Activated CD8-positive, alpha-beta memory T cell treated with anti-CD3 and anti-CD28 coated beads, Interleukin-2, amount 10 ng/mL, durations not matched to agents 7 days and 5 days (primary cell): ENCODE data around the gene ACACA. TPM values are rescaled to one million over a fixed set of nuclear protein-coding genes. Genes with fewer than 3 reads are reported as not detected.

Source experiments
- ATAC-seq: fragments of 150-1000 bp; cut with Tn5 transposase; one replicate; pipeline ENCODE4 v1.10.0; 2021; ENCODE audit warnings: moderate library complexity
- CTCF ChIA-PET: fragments of 350-600 bp; sonication (Branson Sonifier 250); formaldehyde crosslinking; loops from one replicate; lab custom pipeline; 2021; ENCODE audit warnings: antibody characterized with exemption; lab: Charles Lee
- DNase-seq: peaks from one replicate; pipeline ENCODE4 v3.0.0-alpha.2; 2020
- H3K27ac Mint-ChIP-seq: one replicate; pipeline ENCODE4 v1.8.0; 2021; ENCODE audit warnings: mild to moderate bottlenecking, mixed read lengths
- H3K27me3 Mint-ChIP-seq: one replicate; pipeline ENCODE4 v1.8.0; 2021; ENCODE audit warnings: mixed read lengths
- H3K36me3 Mint-ChIP-seq: one replicate; pipeline ENCODE4 v1.8.0; 2021; ENCODE audit warnings: mild to moderate bottlenecking, mixed read lengths
- H3K4me1 Mint-ChIP-seq: one replicate; pipeline ENCODE4 v1.8.0; 2021; ENCODE audit warnings: mixed read lengths
- H3K4me3 Mint-ChIP-seq: one replicate; pipeline ENCODE4 v1.8.0; 2021; ENCODE audit warnings: mild to moderate bottlenecking, moderate library complexity, mixed read lengths
- H3K9me3 Mint-ChIP-seq: one replicate; pipeline ENCODE4 v1.8.0; 2022; ENCODE audit warnings: low read depth, mixed read lengths
- total RNA-seq, 2 experiments: library from RNA; stranded (reverse); gene quantifications; one replicate each; pipeline ENCODE4 v1.2.3, GENCODE V29; 2021

Gene ACACA
- total RNA-seq, 2 experiments from 2014 or later: 55.4 to 69.7 TPM

GRCh38 chr17:37389160-37389559 is 17.5 kb downstream of the ACACA start:
- CTCF ChIA-PET: interaction anchor here (2.1 kb wide), 1 partner anchor 16 kb away, joined by 5 read pairs; no protein-coding TSS in a partner anchor
- DNase-seq (no peak), ATAC-seq (no peak)
- no peaks in the 10 kb centered on the region for H3K27me3 Mint-ChIP-seq
- H3K27ac Mint-ChIP-seq: no peak overlapping the region
- no peak overlapping the region for H3K4me3 Mint-ChIP-seq
- H3K4me1 Mint-ChIP-seq: peaks cover 22% of the 10 kb centered on the region
- no peaks in the 10 kb centered on the region for H3K9me3 Mint-ChIP-seq
- H3K36me3 Mint-ChIP-seq: no peaks in the 10 kb centered on the region

- ATAC-seq: no peak
- no peak overlapping the region for H3K27ac Mint-ChIP-seq
- no peak overlapping the region for H3K4me3 Mint-ChIP-seq
- H3K27me3 Mint-ChIP-seq: no peaks in the 10 kb centered on the region
- no peaks in the 10 kb centered on the region for H3K36me3 Mint-ChIP-seq
- H3K9me3 Mint-ChIP-seq: no peaks in the 10 kb centered on the region
- CTCF ChIA-PET: interaction anchor here (1.7 kb wide), 1 partner anchor 14 kb away, joined by 8 read pairs; no protein-coding TSS in a partner anchor
- H3K4me1 Mint-ChIP-seq: peaks cover 20% of the 10 kb centered on the region
- no peak for DNase-seq
These were observed 18.4 kb downstream of the ACACA start for GRCh38 chr17:37388266-37388665.

DNA sequence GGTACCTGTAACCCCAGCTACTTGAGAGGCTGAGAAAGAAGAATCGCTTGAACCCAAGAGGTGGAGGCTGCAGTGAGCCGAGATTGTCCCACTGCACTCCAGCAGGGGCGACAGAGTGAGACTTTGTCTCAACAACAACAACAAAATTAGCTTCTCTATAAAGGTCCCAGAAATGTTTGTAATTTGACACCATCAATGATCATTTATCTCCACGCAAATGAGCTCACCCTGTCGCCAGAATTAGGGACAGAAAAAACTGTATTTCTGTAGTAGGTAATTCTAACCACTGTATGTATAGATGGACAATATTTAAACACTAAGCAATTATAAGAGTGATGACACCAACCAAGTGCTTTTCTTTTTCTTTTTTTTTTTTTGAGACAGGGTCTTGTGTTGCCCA is 20.2 kb downstream of the ACACA start:
- Mint-ChIP-seq H3K36me3 (no peaks in the 10 kb centered on the region), H3K4me3 (no peak overlapping the region), H3K27ac (no peak overlapping the region), H3K9me3 (no peaks in the 10 kb centered on the region), H3K27me3 (no peaks in the 10 kb centered on the region), H3K4me1 (peaks cover 4% of the 10 kb centered on the region)
- no peak for DNase-seq
- CTCF ChIA-PET: interaction anchor here (1.3 to 2.3 kb wide), 4 partner anchors 10 to 13 kb away, joined by 3 to 12 read pairs (median 8); partner anchors contain the start of gene C17orf78
- no peak for ATAC-seq

- CTCF ChIA-PET: interaction anchor here (1.3 to 2.3 kb wide), 2 partner anchors 11 to 12 kb away, joined by 7 to 12 read pairs; no protein-coding TSS in a partner anchor
- Mint-ChIP-seq H3K4me3 (no peak overlapping the region), H3K27me3 (no peaks in the 10 kb centered on the region), H3K4me1 (no peaks in the 10 kb centered on the region), H3K9me3 (no peaks in the 10 kb centered on the region), H3K27ac (no peak overlapping the region), H3K36me3 (no peaks in the 10 kb centered on the region)
- ATAC-seq (no peak), DNase-seq (no peak)
These were observed 21.1 kb downstream of the ACACA start for GRCh38 chr17:37385474-37385990.

- ATAC-seq (no peak), DNase-seq (no peak)
- no peak overlapping the region for H3K27ac Mint-ChIP-seq
- no peak overlapping the region for H3K4me3 Mint-ChIP-seq
- no peaks in the 10 kb centered on the region for H3K4me1 Mint-ChIP-seq
- no peaks in the 10 kb centered on the region for H3K9me3 Mint-ChIP-seq
- no peaks in the 10 kb centered on the region for H3K36me3 Mint-ChIP-seq
- no peaks in the 10 kb centered on the region for H3K27me3 Mint-ChIP-seq
- CTCF ChIA-PET: interaction anchor here (2.3 kb wide), 1 partner anchor 11 kb away, joined by 12 read pairs; no protein-coding TSS in a partner anchor
These were observed 22.0 kb downstream of the ACACA start for GRCh38 chr17:37384560-37385149.

GRCh38 chr17:37382056-37382455 is 24.6 kb downstream of the ACACA start:
- Mint-ChIP-seq H3K27ac (no peak overlapping the region), H3K4me1 (no peaks in the 10 kb centered on the region), H3K36me3 (peaks cover 1% of the 10 kb centered on the region), H3K9me3 (no peaks in the 10 kb centered on the region), H3K4me3 (no peak overlapping the region), H3K27me3 (peaks cover 2% of the 10 kb centered on the region)
- CTCF ChIA-PET: interaction anchor here (1.4 to 1.6 kb wide), 2 partner anchors 8 to 15 kb away, joined by 3 to 8 read pairs; no protein-coding TSS in a partner anchor
- ATAC-seq (no peak), DNase-seq (no peak)

DNA sequence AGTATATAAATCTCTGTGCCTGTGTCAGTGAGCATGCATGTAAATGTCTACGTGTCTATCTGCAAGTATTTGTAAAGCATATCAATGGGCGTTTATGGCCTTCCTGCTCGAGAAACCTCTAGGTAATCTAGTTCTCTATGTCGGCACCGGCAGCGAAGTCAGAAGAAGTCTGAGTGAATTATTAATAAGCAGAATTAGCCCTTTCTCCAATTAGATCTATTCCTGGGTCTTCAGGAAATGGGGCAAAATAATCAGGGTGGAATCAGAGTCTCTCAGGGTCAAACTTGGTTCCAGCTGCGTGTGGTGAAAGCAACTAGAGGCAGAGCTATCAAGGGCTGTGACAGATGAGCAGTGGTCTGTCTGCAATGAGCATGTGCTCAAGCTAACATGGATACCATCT is 30.9 kb downstream of the ACACA start, which contains the start of gene C17orf78:
C17orf78 (plus strand) TSS at position 280 of the 400 bp plus-strand sequence; CDS start at position 388, 108 bp downstream.
- ATAC-seq (no peak), DNase-seq (no peak)
- Mint-ChIP-seq H3K36me3 (peaks cover 1% of the 10 kb centered on the region), H3K27me3 (peaks cover 2% of the 10 kb centered on the region), H3K9me3 (no peaks in the 10 kb centered on the region), H3K4me3 (no peak within 1 kb of the TSS), H3K4me1 (peaks cover 10% of the 10 kb centered on the region), H3K27ac (no peak within 1 kb of the TSS)
- CTCF ChIA-PET: interaction anchor here (0.9 to 2.9 kb wide), 7 partner anchors 11 to 772 kb away, joined by 3 to 11 read pairs (median 3); no protein-coding TSS in a partner anchor

DNA sequence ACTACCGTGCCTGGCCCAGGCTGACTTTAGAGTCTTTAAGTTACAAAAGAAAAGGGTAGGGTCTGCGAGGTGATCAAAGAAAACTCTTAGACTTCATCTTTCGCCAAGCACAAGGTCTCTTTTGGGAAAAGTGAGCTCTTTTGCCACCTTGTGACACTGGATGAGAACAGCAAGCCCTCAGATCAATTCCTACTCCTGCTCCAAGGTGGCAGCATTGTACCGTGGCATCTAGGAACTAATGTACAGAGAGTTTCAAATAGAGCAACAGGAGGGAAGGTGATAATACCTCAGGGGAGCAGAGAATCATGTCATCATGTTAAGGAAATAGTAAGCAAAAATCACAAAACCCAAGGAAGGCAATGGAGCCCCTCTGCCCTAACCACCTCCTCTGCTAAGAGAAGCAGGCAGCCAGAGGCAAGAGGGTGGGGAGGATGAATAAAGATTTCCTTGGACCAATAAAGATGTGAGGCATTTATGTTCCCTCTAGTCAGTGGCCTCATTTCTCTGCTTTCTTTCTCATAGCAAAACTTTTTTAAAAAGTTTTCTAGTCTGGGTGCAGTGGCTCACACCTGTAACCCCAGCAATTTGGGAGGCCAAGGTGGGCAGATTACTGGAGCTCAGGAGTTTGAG is 33.0 kb downstream of the ACACA start:
- DNase-seq (peak; percentile 85), ATAC-seq (peak; percentile 98)
- peaks cover 2% of the 10 kb centered on the region for H3K27me3 Mint-ChIP-seq
- no peaks in the 10 kb centered on the region for H3K9me3 Mint-ChIP-seq
- CTCF ChIA-PET: interaction anchor here (0.6 to 1.8 kb wide), 56 partner anchors 8 to 772 kb away, joined by 3 to 40 read pairs (median 4); partner anchors contain the start of genes ACACA, MRM1, SYNRG and TADA2A
- H3K36me3 Mint-ChIP-seq: peaks cover 1% of the 10 kb centered on the region
- peaks cover 10% of the 10 kb centered on the region for H3K4me1 Mint-ChIP-seq
- no peak overlapping the region for H3K4me3 Mint-ChIP-seq
- H3K27ac Mint-ChIP-seq: no peak overlapping the region

DNA sequence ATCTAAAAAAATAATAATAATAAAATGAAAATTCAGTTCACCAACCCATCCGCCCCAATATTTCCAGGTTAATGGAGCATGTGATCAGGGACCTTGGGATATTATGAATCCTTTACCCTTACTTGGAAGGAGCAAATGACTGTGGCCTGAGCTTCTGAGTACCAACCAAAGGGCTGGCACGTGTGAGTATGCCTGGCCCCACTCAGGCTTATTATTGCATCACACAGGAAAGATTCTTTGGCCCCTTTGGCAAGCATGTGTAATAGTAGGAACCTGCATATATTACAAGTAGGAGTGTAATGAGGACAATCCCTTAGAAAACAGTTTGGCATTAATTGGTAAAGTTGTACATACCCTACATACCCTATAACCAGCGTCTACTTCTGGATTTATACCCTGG is 38.1 kb downstream of the ACACA start:
- H3K9me3 Mint-ChIP-seq: no peaks in the 10 kb centered on the region
- no peaks in the 10 kb centered on the region for H3K36me3 Mint-ChIP-seq
- H3K27ac Mint-ChIP-seq: no peak overlapping the region
- no peak overlapping the region for H3K4me3 Mint-ChIP-seq
- DNase-seq (no peak), ATAC-seq (no peak)
- peaks cover 8% of the 10 kb centered on the region for H3K4me1 Mint-ChIP-seq
- CTCF ChIA-PET: no interaction called here
- H3K27me3 Mint-ChIP-seq: no peaks in the 10 kb centered on the region

DNA sequence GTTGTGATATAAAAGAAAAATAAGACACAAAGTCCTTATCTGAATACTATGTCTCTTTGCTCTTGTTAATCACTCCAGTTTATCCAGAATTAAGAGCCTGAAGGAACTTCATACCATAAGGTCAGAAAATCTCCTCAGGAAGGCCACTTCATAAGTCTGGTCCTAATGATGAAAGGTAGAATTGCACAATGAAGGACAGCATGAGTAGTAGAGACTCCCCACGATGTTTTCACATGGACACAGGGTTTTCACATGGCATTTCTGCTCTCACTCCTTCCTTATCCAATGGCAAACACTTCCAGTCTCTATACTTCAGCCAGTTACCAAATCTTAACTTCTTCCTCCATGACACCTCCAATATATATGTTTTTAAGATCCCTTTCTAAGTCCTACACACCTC is 41.0 kb downstream of the ACACA start:
- DNase-seq (no peak), ATAC-seq (no peak)
- CTCF ChIA-PET: interaction anchor here (0.7 kb wide), 1 partner anchor 8 kb away, joined by 3 read pairs; no protein-coding TSS in a partner anchor
- no peak overlapping the region for H3K4me3 Mint-ChIP-seq
- no peaks in the 10 kb centered on the region for H3K27me3 Mint-ChIP-seq
- no peak overlapping the region for H3K27ac Mint-ChIP-seq
- no peaks in the 10 kb centered on the region for H3K4me1 Mint-ChIP-seq
- no peaks in the 10 kb centered on the region for H3K36me3 Mint-ChIP-seq
- no peaks in the 10 kb centered on the region for H3K9me3 Mint-ChIP-seq

DNA sequence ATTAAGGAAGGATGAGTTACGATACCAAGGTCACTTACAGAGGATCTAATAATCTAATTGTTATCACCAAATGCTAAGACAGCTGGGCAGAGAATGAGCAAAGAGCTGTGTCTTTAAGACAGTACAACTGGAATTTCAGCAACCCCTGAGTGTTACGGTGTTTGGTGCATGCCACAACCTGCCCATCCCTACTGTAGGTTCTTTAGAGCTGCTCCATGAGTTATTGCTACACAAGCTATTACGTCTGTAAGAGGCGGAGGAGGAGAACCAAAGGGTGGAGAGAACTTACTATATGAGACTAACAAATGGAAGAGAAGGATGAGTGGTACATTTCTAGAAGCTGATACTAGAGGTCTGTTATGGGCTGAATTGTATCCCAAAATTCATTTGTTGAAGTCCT is 45.1 kb downstream of the ACACA start:
- H3K4me3 Mint-ChIP-seq: no peak overlapping the region
- H3K4me1 Mint-ChIP-seq: peaks cover 25% of the 10 kb centered on the region
- no peaks in the 10 kb centered on the region for H3K27me3 Mint-ChIP-seq
- CTCF ChIA-PET: interaction anchor here (0.6 to 1.2 kb wide), 3 partner anchors 12 to 42 kb away, joined by 3 to 4 read pairs (median 3); no protein-coding TSS in a partner anchor
- no peaks in the 10 kb centered on the region for H3K9me3 Mint-ChIP-seq
- H3K36me3 Mint-ChIP-seq: peaks cover 3% of the 10 kb centered on the region
- ATAC-seq (no peak), DNase-seq (no peak)
- H3K27ac Mint-ChIP-seq: no peak overlapping the region

DNA sequence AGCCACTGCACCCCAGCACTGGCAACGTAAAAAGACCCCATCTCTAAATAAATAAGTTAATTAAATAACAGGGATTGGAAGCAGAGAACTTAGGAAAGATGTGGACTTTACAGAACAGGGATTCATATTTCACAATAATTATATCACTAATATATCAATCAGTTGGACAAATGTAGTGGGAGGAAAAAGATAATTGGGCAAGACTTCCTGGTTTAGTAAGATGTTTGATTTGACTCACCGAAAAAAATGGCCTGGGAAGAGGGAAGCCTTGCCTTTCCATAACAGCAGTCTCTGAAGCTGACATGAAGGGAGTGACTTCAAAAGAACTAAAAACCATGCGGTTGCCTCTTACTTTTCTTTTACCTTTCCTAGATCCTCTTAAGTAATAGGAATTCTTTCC is 46.0 kb downstream of the ACACA start:
- no peak overlapping the region for H3K4me3 Mint-ChIP-seq
- no peak for ATAC-seq
- CTCF ChIA-PET: interaction anchor here (1.0 kb wide), 1 partner anchor 13 kb away, joined by 4 read pairs; no protein-coding TSS in a partner anchor

DNA sequence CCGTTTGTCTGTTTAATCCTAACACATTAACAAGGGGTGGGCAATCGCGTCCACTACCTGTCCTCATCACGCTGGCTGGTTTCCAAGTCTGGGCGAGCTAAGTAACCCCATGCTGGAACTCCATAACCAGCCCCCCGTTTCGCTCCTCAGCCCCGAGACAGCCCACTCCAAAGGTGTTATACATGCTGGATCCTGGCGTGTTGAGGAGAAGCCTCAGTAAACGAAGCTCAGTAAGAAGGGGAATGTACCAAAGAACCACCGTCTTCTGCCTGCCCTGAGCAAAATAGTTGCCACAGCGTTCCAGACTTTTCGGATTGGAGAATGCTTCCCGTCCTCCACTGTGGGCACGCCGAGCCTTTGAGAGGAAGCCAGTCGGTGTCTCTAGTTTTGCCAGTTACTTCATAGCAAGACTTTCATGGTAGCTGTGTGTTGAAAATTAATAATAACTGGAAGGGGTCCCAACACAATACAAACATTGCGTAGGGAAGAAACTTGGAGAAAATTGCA is 46.9 kb downstream of the ACACA start:
- Mint-ChIP-seq H3K36me3 (peaks cover 3% of the 10 kb centered on the region), H3K9me3 (no peaks in the 10 kb centered on the region), H3K27ac (peak overlapping the region; percentile 66), H3K4me1 (peaks cover 25% of the 10 kb centered on the region), H3K27me3 (no peaks in the 10 kb centered on the region), H3K4me3 (peak overlapping the region; percentile 39)
- no peak for DNase-seq
- ATAC-seq: no peak
- CTCF ChIA-PET: interaction anchor here (0.7 to 2.8 kb wide), 3 partner anchors 13 to 37 kb away, joined by 3 to 23 read pairs (median 4); no protein-coding TSS in a partner anchor

More for the DNA sequence above, 46.0 kb downstream of the ACACA start:
- H3K36me3 Mint-ChIP-seq: peaks cover 3% of the 10 kb centered on the region
- DNase-seq: no peak
- H3K27ac Mint-ChIP-seq: no peak overlapping the region
- H3K4me1 Mint-ChIP-seq: peaks cover 25% of the 10 kb centered on the region
- no peaks in the 10 kb centered on the region for H3K27me3 Mint-ChIP-seq
- H3K9me3 Mint-ChIP-seq: no peaks in the 10 kb centered on the region
